ENCODE results near the gene AJAP1. TPM values are rescaled to one million over a fixed set of nuclear protein-coding genes. Genes with fewer than 3 reads are reported as not detected.

Gene AJAP1
- total RNA-seq, 1 donor from 2014 or later, result 0.17 TPM

- DNase-seq (ENCODE audit: low read depth), result no peak
- H3K4me3 ChIP-seq (ENCODE audit: low read depth, low read length), result no peak overlapping the region
- no peak for TF ChIP-seq CTCF (conservative IDR thresholded peaks at IDR 0.05; ENCODE audit: low read depth, low read length)
Observed at GRCh38 chr1:4693891-4694290, 39.5 kb downstream of the AJAP1 start.

GRCh38 chr1:4694492-4694891 is 40.1 kb downstream of the AJAP1 start:
- H3K4me3 ChIP-seq (ENCODE audit: low read depth, low read length), result no peak overlapping the region
- no peak for DNase-seq (ENCODE audit: low read depth)
- TF ChIP-seq CTCF (conservative IDR thresholded peaks at IDR 0.05; ENCODE audit: low read depth, low read length), result peak; percentile 28

- no peak for TF ChIP-seq CTCF (conservative IDR thresholded peaks at IDR 0.05; ENCODE audit: low read depth, low read length)
- DNase-seq (ENCODE audit: low read depth), result no peak
- no peak overlapping the region for H3K4me3 ChIP-seq (ENCODE audit: low read depth, low read length)
Observed at GRCh38 chr1:4695241-4695640, 40.8 kb downstream of the AJAP1 start.

- no peak for TF ChIP-seq CTCF (conservative IDR thresholded peaks at IDR 0.05; ENCODE audit: low read depth, low read length)
- DNase-seq (ENCODE audit: low read depth), result no peak
- H3K4me3 ChIP-seq (ENCODE audit: low read depth, low read length), result no peak overlapping the region
Observed at GRCh38 chr1:4696161-4696745, 41.8 kb downstream of the AJAP1 start.

GRCh38 chr1:4696753-4697152 is 42.3 kb downstream of the AJAP1 start:
- no peak overlapping the region for H3K4me3 ChIP-seq (ENCODE audit: low read depth, low read length)
- no peak for DNase-seq (ENCODE audit: low read depth)
- no peak for TF ChIP-seq CTCF (conservative IDR thresholded peaks at IDR 0.05; ENCODE audit: low read depth, low read length)

GRCh38 chr1:4697801-4698200 is 43.4 kb downstream of the AJAP1 start:
- TF ChIP-seq CTCF (conservative IDR thresholded peaks at IDR 0.05; ENCODE audit: low read depth, low read length), result no peak
- H3K4me3 ChIP-seq (ENCODE audit: low read depth, low read length), result no peak overlapping the region
- DNase-seq (ENCODE audit: low read depth), result no peak

GRCh38 chr1:4698911-4699310 is 44.5 kb downstream of the AJAP1 start:
- DNase-seq (ENCODE audit: low read depth), result no peak
- no peak for TF ChIP-seq CTCF (conservative IDR thresholded peaks at IDR 0.05; ENCODE audit: low read depth, low read length)
- H3K4me3 ChIP-seq (ENCODE audit: low read depth, low read length), result no peak overlapping the region
